Stimulated activated CD4-positive, alpha-beta T cell treated with anti-CD3 and anti-CD28 coated beads, Interleukin-1b, Interleukin-23, amount 100 ng/mL, for 1 hour (primary cell): ENCODE results near the gene MAPK12.

Source experiments
- DNase-seq, 2 donors: peaks; one replicate each; pipeline ENCODE4 v3.0.0-alpha.2; 2020; ENCODE audit warnings: low read depth in 2 of 2

The MAPK12 gene

GRCh38 chr22:50299785-50300619, 38.5 kb upstream of the MAPK12 start:
- no peak for DNase-seq

GRCh38 chr22:50298937-50299784, 37.7 kb upstream of the MAPK12 start:
- no peak for DNase-seq

- no peak for DNase-seq
Observed at GRCh38 chr22:50298266-50298637, 36.8 kb upstream of the MAPK12 start.

- no peak for DNase-seq
Observed at GRCh38 chr22:50297510-50298265, 36.2 kb upstream of the MAPK12 start.

- no peak for DNase-seq
Observed at GRCh38 chr22:50296658-50297490, 35.4 kb upstream of the MAPK12 start.

GRCh38 chr22:50294319-50294656, 32.8 kb upstream of the MAPK12 start:
- DNase-seq, result no peak

- no peak for DNase-seq
Observed at GRCh38 chr22:50293441-50294318, 32.2 kb upstream of the MAPK12 start.

- DNase-seq, result no peak
Observed at GRCh38 chr22:50292643-50293440, 31.4 kb upstream of the MAPK12 start.

- DNase-seq, result no peak
Observed at GRCh38 chr22:50289942-50290630, 28.6 kb upstream of the MAPK12 start.

GRCh38 chr22:50289151-50289941, 27.9 kb upstream of the MAPK12 start:
- no peak for DNase-seq

GRCh38 chr22:50287731-50288130, 26.2 kb upstream of the MAPK12 start:
- no peak for DNase-seq

- no peak for DNase-seq
Observed at GRCh38 chr22:50286701-50287318, 25.3 kb upstream of the MAPK12 start.

- DNase-seq, result no peak
Observed at GRCh38 chr22:50286275-50286674, 24.8 kb upstream of the MAPK12 start.

- DNase-seq, result no peak
Observed at GRCh38 chr22:50285568-50286229, 24.2 kb upstream of the MAPK12 start.

GRCh38 chr22:50284479-50284878, 23.0 kb upstream of the MAPK12 start:
- no peak for DNase-seq

GRCh38 chr22:50283821-50284220, 22.3 kb upstream of the MAPK12 start:
- no peak for DNase-seq
